Thyroid gland (tissue), 4 donors: ENCODE measurements around the gene CALD1.

Source experiments
- POLR2A ChIP-seq, 2 donors: fragments of 450-650 bp; IDR thresholded peaks; one replicate each; pipeline ENCODE4 v1.6.1; 2017; ENCODE audit warnings: antibody characterized with exemption in 2 of 2, mild to moderate bottlenecking in 2 of 2, moderate library complexity in 1 of 2
- TF ChIP-seq, protein P1 (sequence below), 6 experiments: fragments of 200-600 bp in 3 of 6; fragments of 450-650 bp in 3 of 6; sonication (generic) in 3 of 6; IDR thresholded peaks; one replicate each; pipeline ENCODE4 v1.5.1; 2016 to 2019; ENCODE audit warnings: antibody characterized with exemption in 6 of 6, mild to moderate bottlenecking in 2 of 6, inconsistent platforms in 1 of 6, moderate library complexity in 1 of 6

DNA sequence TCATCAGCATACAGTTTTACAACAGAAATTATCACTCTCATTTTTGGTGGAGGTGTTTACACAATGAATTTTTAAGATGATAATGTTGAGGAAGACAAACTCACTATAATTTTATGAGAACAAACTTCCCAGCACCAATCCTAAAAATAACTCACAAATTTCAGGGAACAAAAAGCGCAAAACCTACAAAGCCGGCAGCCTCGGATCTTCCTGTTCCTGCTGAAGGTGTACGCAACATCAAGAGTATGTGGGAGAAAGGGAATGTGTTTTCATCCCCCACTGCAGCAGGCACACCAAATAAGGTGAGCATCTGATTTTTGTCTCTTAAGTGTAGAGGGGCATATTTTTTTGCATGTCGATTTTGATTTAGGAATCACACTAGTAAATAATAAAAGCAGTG lies 180.4 kb downstream of the CALD1 start:
- no peak for TF ChIP-seq POLR2A (IDR thresholded peaks at IDR 0.05)
- TF ChIP-seq, protein P1, sequence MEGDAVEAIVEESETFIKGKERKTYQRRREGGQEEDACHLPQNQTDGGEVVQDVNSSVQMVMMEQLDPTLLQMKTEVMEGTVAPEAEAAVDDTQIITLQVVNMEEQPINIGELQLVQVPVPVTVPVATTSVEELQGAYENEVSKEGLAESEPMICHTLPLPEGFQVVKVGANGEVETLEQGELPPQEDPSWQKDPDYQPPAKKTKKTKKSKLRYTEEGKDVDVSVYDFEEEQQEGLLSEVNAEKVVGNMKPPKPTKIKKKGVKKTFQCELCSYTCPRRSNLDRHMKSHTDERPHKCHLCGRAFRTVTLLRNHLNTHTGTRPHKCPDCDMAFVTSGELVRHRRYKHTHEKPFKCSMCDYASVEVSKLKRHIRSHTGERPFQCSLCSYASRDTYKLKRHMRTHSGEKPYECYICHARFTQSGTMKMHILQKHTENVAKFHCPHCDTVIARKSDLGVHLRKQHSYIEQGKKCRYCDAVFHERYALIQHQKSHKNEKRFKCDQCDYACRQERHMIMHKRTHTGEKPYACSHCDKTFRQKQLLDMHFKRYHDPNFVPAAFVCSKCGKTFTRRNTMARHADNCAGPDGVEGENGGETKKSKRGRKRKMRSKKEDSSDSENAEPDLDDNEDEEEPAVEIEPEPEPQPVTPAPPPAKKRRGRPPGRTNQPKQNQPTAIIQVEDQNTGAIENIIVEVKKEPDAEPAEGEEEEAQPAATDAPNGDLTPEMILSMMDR (IDR thresholded peaks at IDR 0.05) = no peak
